WERI-Rb-1 (cell line): ENCODE data around the gene TIMM10.

Source experiments
- DNase-seq: peaks from one replicate; pipeline ENCODE4 v3.0.0-alpha.2; 2020
- H3K27ac ChIP-seq: fragments of 250-450 bp; sonication (Bioruptor Pico); 2 replicates; pipeline ENCODE4 v1.5.1; 2020; ENCODE audit warnings: mild to moderate bottlenecking, moderate library complexity
- H3K27me3 ChIP-seq: fragments of 250-450 bp; sonication (Bioruptor Pico); 2 replicates; pipeline ENCODE4 v1.5.1; 2021; ENCODE audit warnings: mild to moderate bottlenecking, low read depth, moderate library complexity; ENCODE audit not compliant: insufficient read depth, severe bottlenecking
- H3K36me3 ChIP-seq: fragments of 250-450 bp; sonication (Bioruptor Pico); 2 replicates; pipeline ENCODE4 v1.5.1; 2020; ENCODE audit warnings: mild to moderate bottlenecking, moderate library complexity
- H3K4me3 ChIP-seq: 2 replicates; pipeline ENCODE4 v1.5.1; 2011; ENCODE audit warnings: low read depth, mild to moderate bottlenecking, control low read depth, low read length
- H3K9me3 ChIP-seq: fragments of 250-450 bp; sonication (Bioruptor Pico); 2 replicates; pipeline ENCODE4 v1.5.1; 2021; ENCODE audit warnings: mild to moderate bottlenecking, moderate library complexity; ENCODE audit not compliant: severe bottlenecking
- CTCF ChIP-seq: IDR thresholded peaks from 2 replicates; pipeline ENCODE4 v1.5.1; 2011; ENCODE audit warnings: low read depth, mild to moderate bottlenecking, control low read depth, inconsistent platforms, low read length

TIMM10 gene

GRCh38 chr11:57530596-57531507 is at the start of gene TIMM10:
Gene TIMM10 (minus strand): TSS chr11:57530754. CDS start chr11:57530189, 565 bp downstream.
- Histone ChIP-seq H3K27ac (peak within 1 kb of the TSS; percentile 78), H3K9me3 (no peaks in the 10 kb centered on the region), H3K27me3 (no peaks in the 10 kb centered on the region), H3K4me3 (peak within 1 kb of the TSS; percentile 85), H3K36me3 (peaks cover 15% of the 10 kb centered on the region)
- no peak for TF ChIP-seq CTCF
- peak; percentile 96 for DNase-seq

GRCh38 chr11:57574061-57574460 is 43.5 kb upstream of the TIMM10 start:
- no peak for DNase-seq
- H3K4me3 ChIP-seq: no peak overlapping the region

GRCh38 chr11:57571606-57572005 is 41.1 kb upstream of the TIMM10 start:
- no peak for DNase-seq
- Histone ChIP-seq H3K9me3 (no peaks in the 10 kb centered on the region), H3K27me3 (peaks cover 42% of the 10 kb centered on the region), H3K4me3 (no peak overlapping the region), H3K36me3 (no peaks in the 10 kb centered on the region), H3K27ac (no peak overlapping the region)
- TF ChIP-seq CTCF: no peak

More at GRCh38 chr11:57574061-57574460, 43.5 kb upstream of the TIMM10 start:
- Histone ChIP-seq H3K36me3 (no peaks in the 10 kb centered on the region), H3K27me3 (peaks cover 46% of the 10 kb centered on the region), H3K9me3 (no peaks in the 10 kb centered on the region), H3K27ac (no peak overlapping the region)
- TF ChIP-seq CTCF: no peak

GRCh38 chr11:57568330-57568766 is 37.8 kb upstream of the TIMM10 start:
- Histone ChIP-seq H3K36me3 (no peaks in the 10 kb centered on the region), H3K4me3 (peak overlapping the region; percentile 71), H3K27me3 (peaks cover 29% of the 10 kb centered on the region), H3K27ac (no peak overlapping the region), H3K9me3 (no peaks in the 10 kb centered on the region)
- TF ChIP-seq CTCF: peak; percentile 93
- no peak for DNase-seq

- Histone ChIP-seq H3K27me3 (peaks cover 29% of the 10 kb centered on the region), H3K36me3 (no peaks in the 10 kb centered on the region), H3K9me3 (no peaks in the 10 kb centered on the region), H3K4me3 (peak within 1 kb of the TSS; percentile 71), H3K27ac (no peak within 1 kb of the TSS)
- DNase-seq: peak; percentile 69
- TF ChIP-seq CTCF: peak; percentile 32; the same call in 1 of the 2 replicates
These were observed 37.2 kb upstream of the TIMM10 start, which contains the start of gene UBE2L6 for GRCh38 chr11:57567515-57568329. Gene UBE2L6 (minus strand): TSS chr11:57567672. CDS start chr11:57567611, 61 bp downstream.
